Smooth muscle cell (in vitro differentiated cells): ENCODE data around the gene TMPRSS11E. TPM values are rescaled to one million over a fixed set of nuclear protein-coding genes. Genes with fewer than 3 reads are reported as not detected.
"Not testable (repeated sequence)": the region's sequence is repeated elsewhere in the genome, so short reads cannot be mapped to it uniquely, and the experiment has no call there.

Experiments
- DNase-seq: peaks from one replicate; lab custom pipeline; 2025; ENCODE audit not compliant: unreplicated experiment; lab: John Stamatoyannopoulos, UW
- H2AFZ ChIP-seq: fragments of 200-600 bp; sonication (generic); 2 replicates; pipeline ENCODE4 v1.6.0; 2016; ENCODE audit warnings: antibody characterized with exemption, low read depth, mild to moderate bottlenecking
- H3F3A ChIP-seq: fragments of 200-600 bp; sonication (generic); 2 replicates; pipeline ENCODE4 v1.6.0; 2017; ENCODE audit warnings: antibody characterized with exemption, low read depth
- H3K27ac ChIP-seq: fragments of 200-600 bp; sonication (generic); 2 replicates; pipeline ENCODE4 v1.5.1; 2016; ENCODE audit warnings: low read depth, mild to moderate bottlenecking
- H3K27me3 ChIP-seq: fragments of 200-600 bp; sonication (generic); 2 replicates; pipeline ENCODE4 v1.6.1; 2016; ENCODE audit warnings: low read depth, mild to moderate bottlenecking
- H3K36me3 ChIP-seq: fragments of 200-600 bp; sonication (generic); 2 replicates; pipeline ENCODE4 v1.5.1; 2016; ENCODE audit warnings: low read depth
- H3K4me1 ChIP-seq: fragments of 200-600 bp; sonication (generic); 2 replicates; pipeline ENCODE4 v1.5.1; 2016; ENCODE audit warnings: low read depth
- H3K4me2 ChIP-seq: fragments of 200-600 bp; sonication (generic); 2 replicates; pipeline ENCODE4 v1.6.0; 2016; ENCODE audit warnings: mild to moderate bottlenecking
- H3K4me3 ChIP-seq: fragments of 200-600 bp; sonication (generic); 2 replicates; pipeline ENCODE4 v1.5.1; 2016; ENCODE audit warnings: mild to moderate bottlenecking
- H3K79me2 ChIP-seq: fragments of 200-600 bp; sonication (generic); 2 replicates; pipeline ENCODE4 v1.6.0; 2016; ENCODE audit warnings: low read depth, mild to moderate bottlenecking
- H3K9ac ChIP-seq: fragments of 200-600 bp; sonication (generic); 2 replicates; pipeline ENCODE4 v1.6.0; 2016; ENCODE audit warnings: low read depth
- H3K9me3 ChIP-seq: fragments of 200-600 bp; sonication (generic); replicated peaks from 2 replicates; pipeline ENCODE4 v1.5.1; 2016; ENCODE audit warnings: low read depth
- H4K20me1 ChIP-seq: fragments of 200-600 bp; sonication (generic); 2 replicates; pipeline ENCODE4 v1.6.0; 2016; ENCODE audit warnings: low read depth
- CTCF ChIP-seq: fragments of 200-600 bp; sonication (generic); IDR thresholded peaks from 2 replicates; pipeline ENCODE4 v1.5.1; 2017; ENCODE audit warnings: borderline replicate concordance, mild to moderate bottlenecking, antibody characterized with exemption; ENCODE audit not compliant: insufficient read depth, poor library complexity, severe bottlenecking
- WGBS: methylation state at CpG from one replicate; pipeline ENCODE4 v1.1.7; 2016; ENCODE audit warnings: low lambda C conversion rate; 5-methylcytosine and 5-hydroxymethylcytosine counted together
- polyA plus RNA-seq: library from polyadenylated mRNA; unstranded; fragments of >200 nt; fragmentation: Nextera tagmentation; extraction: Ambion mirVana; gene quantifications from 2 replicates; pipeline ENCODE4 v1.2.1, GENCODE V29; 2016
- total RNA-seq: library from RNA; depleted of rRNA; stranded (reverse); fragments of >200 nt; gene quantifications from 2 replicates; pipeline ENCODE4 v1.2.3, GENCODE V29; 2014

The TMPRSS11E gene
- total and polyA plus RNA-seq, 2 experiments from 2014 or later = 1.0 to 14.7 TPM

GRCh38 chr4:68404153-68404552 is 43.1 kb upstream of the TMPRSS11E start:
- H3K4me2 ChIP-seq = no peak overlapping the region
- no peak overlapping the region for H3K4me3 ChIP-seq
- 63% methylated on average over 2 of the region's 2 CpGs for WGBS
- TF ChIP-seq CTCF = no peak
- no peaks in the 10 kb centered on the region for H3K36me3 ChIP-seq
- DNase-seq = no peak
- no peaks in the 10 kb centered on the region for H3K9me3 ChIP-seq
- H3F3A ChIP-seq = no peaks in the 10 kb centered on the region
- peaks cover 7% of the 10 kb centered on the region for H3K4me1 ChIP-seq
- no peak overlapping the region for H3K27ac ChIP-seq
- H3K27me3 ChIP-seq = no peaks in the 10 kb centered on the region
- H4K20me1 ChIP-seq = no peaks in the 10 kb centered on the region
- H3K9ac ChIP-seq = no peak overlapping the region
- H2AFZ ChIP-seq = no peak overlapping the region
- H3K79me2 ChIP-seq = no peaks in the 10 kb centered on the region

GRCh38 chr4:68405718-68406478 is 41.4 kb upstream of the TMPRSS11E start:
- DNase-seq, H3K27ac ChIP-seq, H3F3A ChIP-seq, H3K4me2 ChIP-seq, H3K36me3 ChIP-seq, H3K27me3 ChIP-seq, H4K20me1 ChIP-seq, H3K9ac ChIP-seq, H3K79me2 ChIP-seq, H3K9me3 ChIP-seq, H3K4me3 ChIP-seq: not testable (repeated sequence)
- 55% methylated on average over 13 of the region's 13 CpGs for WGBS
- Histone ChIP-seq H3K4me1 (peaks cover 15% of the 10 kb centered on the region), H2AFZ (peak overlapping the region; percentile 58)

GRCh38 chr4:68406479-68406859 is 40.8 kb upstream of the TMPRSS11E start:
- DNase-seq = no peak
- H3K36me3 ChIP-seq = no peaks in the 10 kb centered on the region
- H3K9me3 ChIP-seq = no peaks in the 10 kb centered on the region
- no peak overlapping the region for H3K9ac ChIP-seq
- no peak overlapping the region for H3K4me2 ChIP-seq
- no peaks in the 10 kb centered on the region for H3F3A ChIP-seq
- H2AFZ ChIP-seq = peak overlapping the region; percentile 58
- no peaks in the 10 kb centered on the region for H3K27me3 ChIP-seq
- TF ChIP-seq CTCF = no peak
- no peaks in the 10 kb centered on the region for H4K20me1 ChIP-seq
- WGBS = 21% methylated on average over 3 of the region's 3 CpGs
- no peaks in the 10 kb centered on the region for H3K79me2 ChIP-seq
- no peak overlapping the region for H3K27ac ChIP-seq
- no peak overlapping the region for H3K4me3 ChIP-seq
- H3K4me1 ChIP-seq = peaks cover 15% of the 10 kb centered on the region

- H3K27me3 ChIP-seq, H3K4me2 ChIP-seq, H3F3A ChIP-seq, H3K9me3 ChIP-seq, H3K9ac ChIP-seq, H3K27ac ChIP-seq, H4K20me1 ChIP-seq, H3K4me3 ChIP-seq, H3K79me2 ChIP-seq, H3K36me3 ChIP-seq, DNase-seq: not testable (repeated sequence)
- H3K4me1 ChIP-seq = peaks cover 15% of the 10 kb centered on the region
- peak overlapping the region; percentile 58 for H2AFZ ChIP-seq
- 32% methylated on average over 10 of the region's 10 CpGs for WGBS
Measured at GRCh38 chr4:68407015-68407867, 40.0 kb upstream of the TMPRSS11E start.
